ENCODE data around the gene ANO4.
"Not testable (repeated sequence)": the region's sequence is repeated elsewhere in the genome, so short reads cannot be mapped to it uniquely, and the experiment has no call there.

The ANO4 gene

GRCh38 chr12:101087920-101088319 is 293.3 kb downstream of the ANO4 start:
- DNase-seq (ENCODE audit: low read depth, low spot score) = peak; percentile 23

DNA sequence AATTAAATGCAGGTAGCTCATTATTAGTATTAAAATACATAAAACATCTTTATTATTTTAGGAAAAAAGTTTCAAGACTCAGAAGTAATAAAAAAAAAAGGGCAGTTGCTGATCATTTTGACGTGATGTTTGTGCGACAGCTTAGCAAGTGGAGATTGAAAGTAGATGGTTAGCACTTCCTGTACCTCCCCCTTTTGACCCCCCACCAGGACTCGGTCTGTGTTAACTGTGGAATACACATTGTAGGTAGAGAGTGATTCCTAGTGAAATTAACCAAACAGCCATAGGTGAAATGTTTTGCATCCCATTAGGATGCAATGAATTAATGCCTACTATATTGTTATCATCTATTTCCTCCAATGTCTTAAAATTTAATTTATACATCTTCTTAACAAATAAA is 294.7 kb downstream of the ANO4 start:
- no peak for DNase-seq (ENCODE audit: low read depth, low spot score)

- not testable (repeated sequence) for DNase-seq (ENCODE audit: low read depth, low spot score)
Measured at GRCh38 chr12:101090222-101090621, 295.6 kb downstream of the ANO4 start.

DNA sequence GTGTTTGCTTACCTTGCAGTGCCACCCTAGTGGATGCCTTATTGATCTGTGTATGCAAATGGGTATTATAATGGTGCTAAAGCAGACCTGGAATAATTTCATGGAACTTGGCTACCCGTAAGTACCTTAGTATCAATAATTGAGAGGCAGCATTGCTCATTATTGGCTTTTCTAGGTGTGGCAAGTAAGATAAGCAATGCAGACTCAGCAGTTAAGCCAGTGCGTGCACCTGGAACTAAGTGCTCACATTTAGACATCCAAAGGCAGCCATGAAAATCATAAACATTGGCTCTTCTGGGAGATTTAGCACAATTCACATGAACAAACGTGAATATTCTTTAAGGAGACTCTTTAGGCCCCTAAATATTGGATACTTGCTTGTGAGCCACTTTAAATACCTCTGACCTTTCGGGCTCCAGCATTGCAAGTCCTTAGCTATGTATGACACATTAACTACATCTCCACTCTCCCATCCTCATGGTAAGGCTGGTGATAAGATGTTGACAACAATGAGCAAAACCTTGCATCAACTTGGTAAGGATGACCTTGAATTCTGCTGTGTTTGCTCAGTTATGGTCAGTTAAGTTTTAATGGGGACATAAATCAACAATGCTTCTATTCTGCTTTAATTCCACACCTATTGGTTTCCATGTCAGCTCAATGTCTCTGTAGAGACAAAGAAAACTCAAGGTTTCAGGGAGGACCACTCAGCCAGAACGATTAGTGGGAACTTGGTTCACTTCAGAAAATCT is 303.4 kb downstream of the ANO4 start:
- no peak for DNase-seq (ENCODE audit: low read depth, low spot score)

GRCh38 chr12:101107032-101107763 is 312.6 kb downstream of the ANO4 start:
- no peak for DNase-seq (ENCODE audit: low read depth, low spot score)

- DNase-seq (ENCODE audit: low read depth, low spot score) = no peak
Measured at GRCh38 chr12:101108130-101108529, 313.6 kb downstream of the ANO4 start.

- no peak for DNase-seq (ENCODE audit: low read depth, low spot score)
Measured at GRCh38 chr12:101110866-101111265, 316.3 kb downstream of the ANO4 start.

DNA sequence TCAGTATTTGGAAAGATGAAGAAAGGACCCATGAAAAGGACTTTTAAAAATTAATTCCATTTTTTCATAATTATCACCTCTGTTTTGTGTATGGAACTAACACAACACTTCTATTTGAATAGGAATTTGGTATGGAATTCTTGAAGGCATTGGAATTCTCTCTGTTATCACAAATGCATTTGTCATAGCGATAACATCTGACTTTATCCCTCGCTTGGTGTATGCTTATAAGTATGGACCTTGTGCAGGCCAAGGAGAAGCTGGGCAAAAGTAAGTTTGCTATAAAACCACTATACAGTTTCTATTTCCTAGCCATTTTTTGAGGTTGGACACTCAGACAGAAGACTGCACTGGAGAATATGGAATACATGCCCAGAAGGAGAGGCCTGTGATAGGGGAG is 316.9 kb downstream of the ANO4 start:
- no peak for DNase-seq (ENCODE audit: low read depth, low spot score)

GRCh38 chr12:101115326-101115725 is 320.8 kb downstream of the ANO4 start:
- DNase-seq (ENCODE audit: low read depth, low spot score) = no peak

GRCh38 chr12:101116911-101117310 is 322.3 kb downstream of the ANO4 start:
- no peak for DNase-seq (ENCODE audit: low read depth, low spot score)

GRCh38 chr12:101117842-101118241 is 323.3 kb downstream of the ANO4 start:
- DNase-seq (ENCODE audit: low read depth, low spot score) = no peak

GRCh38 chr12:101127521-101128219 is 333.1 kb downstream of the ANO4 start:
- no peak for DNase-seq (ENCODE audit: low read depth, low spot score)

GRCh38 chr12:101145777-101146431 is 351.3 kb downstream of the ANO4 start:
- peak; percentile 45 for DNase-seq (ENCODE audit: low read depth, low spot score)

- DNase-seq (ENCODE audit: low read depth, low spot score) = no peak
Measured at GRCh38 chr12:101165319-101165718, 370.7 kb downstream of the ANO4 start.

DNA sequence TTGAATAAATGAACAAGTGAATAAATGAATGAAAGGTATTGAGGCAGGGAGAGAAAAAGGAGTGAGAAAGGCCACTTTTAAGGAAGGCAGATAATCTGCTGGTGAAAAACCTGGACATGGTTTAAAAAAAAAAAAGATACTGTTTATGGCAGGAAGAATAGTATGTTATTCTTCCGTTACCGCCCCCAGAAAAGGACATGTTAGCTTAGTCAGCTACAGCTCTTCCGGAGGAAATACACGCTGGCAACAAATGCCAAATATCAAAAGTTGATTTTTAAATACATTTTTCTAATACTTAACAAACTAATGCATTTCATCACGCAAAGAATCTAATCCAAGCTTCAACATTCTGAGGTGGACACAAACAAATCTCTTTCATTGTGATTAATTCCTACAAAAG is 372.3 kb downstream of the ANO4 start:
- no peak for DNase-seq (ENCODE audit: low read depth, low spot score)

DNA sequence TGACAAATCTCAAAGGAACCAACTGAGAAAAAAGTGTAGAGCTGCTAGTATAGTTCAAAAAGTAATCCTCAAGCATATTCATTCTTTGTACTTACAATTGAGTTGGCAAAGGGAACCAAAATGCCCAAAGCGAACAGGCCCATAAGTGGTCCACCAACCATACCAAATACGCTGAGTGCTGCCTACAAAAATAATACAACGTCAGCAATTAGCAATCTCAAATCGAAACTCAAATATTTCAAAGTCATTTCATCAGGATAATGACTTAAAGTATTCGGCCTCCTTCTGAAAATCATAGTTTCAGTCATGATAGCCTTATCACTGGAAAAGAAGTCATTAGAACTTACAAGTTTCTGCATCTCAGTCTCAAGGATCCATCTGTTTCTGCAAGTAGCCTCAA is 373.4 kb downstream of the ANO4 start:
- DNase-seq (ENCODE audit: low read depth, low spot score) = no peak

DNA sequence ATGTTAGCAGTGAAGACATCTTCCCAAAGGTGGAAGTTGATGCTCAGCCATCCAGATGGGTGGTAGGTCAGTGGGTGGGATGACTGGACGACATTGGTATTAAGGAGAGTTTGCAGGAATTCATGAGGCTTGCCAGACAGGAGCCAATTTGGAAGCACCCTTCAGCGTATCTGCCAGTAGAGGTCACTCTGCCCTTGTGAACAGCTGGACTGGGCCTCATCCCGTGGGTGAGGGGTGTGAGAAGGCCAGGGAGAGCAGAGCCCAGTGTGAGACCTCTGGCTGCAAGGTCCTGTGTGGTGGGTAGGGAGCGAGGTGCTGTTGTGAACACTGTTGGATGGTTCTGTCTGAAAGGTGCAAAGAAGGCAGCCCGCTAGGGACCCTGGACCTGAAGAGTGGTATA is 377.7 kb downstream of the ANO4 start:
- DNase-seq (ENCODE audit: low read depth, low spot score) = peak; percentile 66

DNA sequence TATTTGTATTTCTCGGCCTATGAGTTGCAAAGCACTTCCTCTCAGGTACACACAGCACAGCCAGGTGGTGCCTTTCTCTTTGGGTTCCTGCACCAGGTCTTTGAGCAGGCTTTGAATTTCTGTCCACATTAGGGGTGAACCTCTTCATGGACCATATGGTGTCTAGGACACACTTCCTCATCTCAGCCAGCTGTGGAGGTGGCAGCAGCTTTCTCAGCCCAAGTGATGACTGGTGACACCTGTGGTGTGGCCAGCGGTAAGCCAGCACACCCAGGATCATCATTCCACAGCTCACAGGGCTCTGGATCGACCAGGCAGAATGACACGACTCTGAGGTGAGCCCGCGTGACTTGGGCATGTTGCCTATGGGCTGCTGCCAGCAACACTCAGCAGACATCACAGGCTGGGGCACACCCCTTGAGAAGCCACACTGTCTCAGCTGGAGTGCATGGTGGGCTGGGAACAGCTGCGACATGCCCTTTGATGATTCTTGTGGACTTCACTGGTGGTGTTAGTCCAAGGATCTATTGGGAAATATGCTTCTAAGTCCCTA is 378.7 kb downstream of the ANO4 start:
- DNase-seq (ENCODE audit: low read depth, low spot score) = no peak

DNA sequence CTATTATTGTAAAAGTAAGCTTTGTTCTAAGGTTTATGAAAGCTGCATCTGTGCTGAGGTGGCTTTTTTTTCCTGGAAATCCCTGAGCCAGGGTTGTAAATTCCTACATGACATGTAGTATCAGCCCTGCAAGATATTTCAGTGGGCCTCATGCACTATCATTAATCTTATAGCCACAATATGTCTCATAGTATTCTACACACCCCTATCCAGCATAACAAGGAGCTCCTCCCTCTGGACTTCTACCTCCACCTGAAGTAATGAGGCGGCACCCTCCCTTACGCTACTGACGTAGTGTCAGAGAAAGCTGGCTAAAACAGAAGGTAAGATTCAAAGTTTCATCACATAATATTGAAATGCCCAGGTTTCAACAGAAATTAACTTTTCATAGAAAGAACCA is 380.0 kb downstream of the ANO4 start:
- DNase-seq (ENCODE audit: low read depth, low spot score) = no peak

Measured in ELF-1 (cell line).